ENCODE measurements around the gene TBC1D2B. TPM values are rescaled to one million over a fixed set of nuclear protein-coding genes. Genes with fewer than 3 reads are reported as not detected.

The TBC1D2B gene
- polyA plus RNA-seq, 1 donor (not counting 4 experiments of a cell fraction or from before 2014, with no cell fraction given), result 27.0 TPM

GRCh38 chr15:78041946-78042345 lies 35.6 kb downstream of the TBC1D2B start:
- dilution Hi-C loops (cut with MboI; ENCODE audit: extremely low pct_ligation_motif_present, low sequenced_read_pairs), result no loop called here
- TF ChIP-seq, protein P1, sequence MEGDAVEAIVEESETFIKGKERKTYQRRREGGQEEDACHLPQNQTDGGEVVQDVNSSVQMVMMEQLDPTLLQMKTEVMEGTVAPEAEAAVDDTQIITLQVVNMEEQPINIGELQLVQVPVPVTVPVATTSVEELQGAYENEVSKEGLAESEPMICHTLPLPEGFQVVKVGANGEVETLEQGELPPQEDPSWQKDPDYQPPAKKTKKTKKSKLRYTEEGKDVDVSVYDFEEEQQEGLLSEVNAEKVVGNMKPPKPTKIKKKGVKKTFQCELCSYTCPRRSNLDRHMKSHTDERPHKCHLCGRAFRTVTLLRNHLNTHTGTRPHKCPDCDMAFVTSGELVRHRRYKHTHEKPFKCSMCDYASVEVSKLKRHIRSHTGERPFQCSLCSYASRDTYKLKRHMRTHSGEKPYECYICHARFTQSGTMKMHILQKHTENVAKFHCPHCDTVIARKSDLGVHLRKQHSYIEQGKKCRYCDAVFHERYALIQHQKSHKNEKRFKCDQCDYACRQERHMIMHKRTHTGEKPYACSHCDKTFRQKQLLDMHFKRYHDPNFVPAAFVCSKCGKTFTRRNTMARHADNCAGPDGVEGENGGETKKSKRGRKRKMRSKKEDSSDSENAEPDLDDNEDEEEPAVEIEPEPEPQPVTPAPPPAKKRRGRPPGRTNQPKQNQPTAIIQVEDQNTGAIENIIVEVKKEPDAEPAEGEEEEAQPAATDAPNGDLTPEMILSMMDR (optimal IDR thresholded peaks at IDR 0.05 in 1 of 3, IDR thresholded peaks at IDR 0.05 in 1 of 3, conservative IDR thresholded peaks at IDR 0.05 in 1 of 3; ENCODE audit: extremely low read depth in 1 of 3, insufficient read depth in 2 of 3, low read length in 3 of 3), result no peak
- TF ChIP-seq EZH2 (IDR thresholded peaks at IDR 0.05; ENCODE audit: low read length), result no peak
- Histone ChIP-seq H3K9me1 (ENCODE audit: control insufficient read depth, extremely low read depth, insufficient read depth, low read length) (no peaks in the 10 kb centered on the region), H4K20me1 (ENCODE audit: control insufficient read depth, extremely low read depth, insufficient read depth, low read length) (no peaks in the 10 kb centered on the region), H3K79me2 (ENCODE audit: control insufficient read depth, insufficient read depth, low read length) (no peaks in the 10 kb centered on the region), H3K4me1 (ENCODE audit: control insufficient read depth, extremely low read depth, insufficient read depth, low read length) (no peaks in the 10 kb centered on the region), H3K4me3 (ENCODE audit: control insufficient read depth in 2 of 3, extremely low read depth in 1 of 3, insufficient read depth in 2 of 3, low read depth in 1 of 3, low read length in 3 of 3) (no peak overlapping the region), H3K36me3 (ENCODE audit: control insufficient read depth in 2 of 2, extremely low read depth in 1 of 2, insufficient read depth in 2 of 2, low read length in 2 of 2) (peaks cover 8 to 11% of the 10 kb centered on the region in 2 experiments), H2AFZ (ENCODE audit: control insufficient read depth, low read length) (no peak overlapping the region), H3K27ac (ENCODE audit: control insufficient read depth, insufficient read depth, low read length) (no peak overlapping the region), H3K27me3 (ENCODE audit: control insufficient read depth, extremely low read depth, insufficient read depth, low read length) (no peaks in the 10 kb centered on the region), H3K9me3 (ENCODE audit: control insufficient read depth, low read depth, low read length) (no peaks in the 10 kb centered on the region), H3K9ac (ENCODE audit: control insufficient read depth, extremely low read depth, insufficient read depth, low read length) (no peak overlapping the region), H3K4me2 (ENCODE audit: control insufficient read depth, extremely low read depth, insufficient read depth, low read depth, low read length) (no peak overlapping the region)
- DNase-seq (ENCODE audit: low read depth, low spot score), result no peak
- FAIRE-seq, result no peak

DNA sequence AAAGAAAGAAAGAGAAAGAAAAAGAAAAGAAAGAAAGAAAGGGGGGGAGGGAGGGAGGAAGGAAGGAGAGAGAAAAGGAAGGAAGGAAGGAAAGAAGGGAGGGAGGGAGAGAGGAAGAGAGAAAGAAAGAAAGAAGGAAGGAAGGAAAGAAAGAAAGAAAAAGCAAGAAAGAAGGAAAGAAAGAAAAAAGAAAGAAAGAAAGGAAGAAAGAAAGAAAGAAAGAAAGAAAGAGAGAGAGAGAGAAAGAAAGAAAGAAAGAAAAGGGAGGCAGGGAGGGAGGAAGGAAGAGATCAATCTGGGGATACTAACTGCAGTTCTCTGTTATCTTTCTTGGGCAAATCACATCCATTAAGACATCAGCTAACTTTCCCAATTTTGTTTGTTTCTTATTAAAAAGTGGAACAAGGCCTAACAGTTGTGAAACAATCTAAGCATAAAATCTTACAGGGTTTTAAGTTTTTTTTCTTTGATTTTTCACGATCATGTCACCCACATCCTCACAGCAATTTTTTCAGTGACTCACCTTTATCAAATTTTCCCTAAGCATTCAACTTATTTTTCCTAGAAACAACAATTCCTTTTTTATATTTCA lies 36.8 kb downstream of the TBC1D2B start:
- Histone ChIP-seq H3K4me2 (ENCODE audit: control insufficient read depth, extremely low read depth, insufficient read depth, low read depth, low read length) (no peak overlapping the region), H3K9ac (ENCODE audit: control insufficient read depth, extremely low read depth, insufficient read depth, low read length) (no peak overlapping the region), H3K79me2 (ENCODE audit: control insufficient read depth, insufficient read depth, low read length) (no peaks in the 10 kb centered on the region), H3K27me3 (ENCODE audit: control insufficient read depth, extremely low read depth, insufficient read depth, low read length) (no peaks in the 10 kb centered on the region), H4K20me1 (ENCODE audit: control insufficient read depth, extremely low read depth, insufficient read depth, low read length) (no peaks in the 10 kb centered on the region), H3K9me1 (ENCODE audit: control insufficient read depth, extremely low read depth, insufficient read depth, low read length) (no peaks in the 10 kb centered on the region), H3K27ac (ENCODE audit: control insufficient read depth, insufficient read depth, low read length) (no peak overlapping the region), H2AFZ (ENCODE audit: control insufficient read depth, low read length) (no peak overlapping the region), H3K4me3 (ENCODE audit: control insufficient read depth in 2 of 3, extremely low read depth in 1 of 3, insufficient read depth in 2 of 3, low read depth in 1 of 3, low read length in 3 of 3) (no peak overlapping the region), H3K36me3 (ENCODE audit: control insufficient read depth in 2 of 2, extremely low read depth in 1 of 2, insufficient read depth in 2 of 2, low read length in 2 of 2) (peaks cover 8 to 9% of the 10 kb centered on the region in 2 experiments), H3K4me1 (ENCODE audit: control insufficient read depth, extremely low read depth, insufficient read depth, low read length) (no peaks in the 10 kb centered on the region), H3K9me3 (ENCODE audit: control insufficient read depth, low read depth, low read length) (no peaks in the 10 kb centered on the region)
- TF ChIP-seq EZH2 (IDR thresholded peaks at IDR 0.05; ENCODE audit: low read length), result no peak
- TF ChIP-seq, protein P1 (optimal IDR thresholded peaks at IDR 0.05 in 1 of 3, IDR thresholded peaks at IDR 0.05 in 1 of 3, conservative IDR thresholded peaks at IDR 0.05 in 1 of 3; ENCODE audit: extremely low read depth in 1 of 3, insufficient read depth in 2 of 3, low read length in 3 of 3), result no peak
- dilution Hi-C loops (cut with MboI; ENCODE audit: extremely low pct_ligation_motif_present, low sequenced_read_pairs), result no loop called here
- FAIRE-seq (no peak), DNase-seq (ENCODE audit: low read depth, low spot score) (no peak)

All from keratinocyte (primary cell).